Endothelial cell of umbilical vein (primary cell): Measurements from ENCODE around the gene DGKD. TPM values are rescaled to one million over a fixed set of nuclear protein-coding genes. Genes with fewer than 3 reads are reported as not detected.

ENCODE experiments used
- BruUV-seq: library from RNA; stranded (reverse); fragments of 400-500 nt; replicated peaks from 2 replicates; lab custom pipeline; 2021; lab: Mats Ljungman, UMichigan
- CTCF ChIA-PET: fragments of 300-600, 350-600 bp; sonication (Branson Sonifier 250); formaldehyde crosslinking; loops from one replicate; lab custom pipeline; 2021; ENCODE audit warnings: antibody characterized with exemption, inconsistent platforms; lab: Charles Lee
- POLR2A ChIA-PET: fragments of 300-600, 350-600 bp; sonication (Branson Sonifier 250); formaldehyde crosslinking; loops from one replicate; lab custom pipeline; 2021; ENCODE audit warnings: antibody characterized with exemption, inconsistent platforms; lab: Charles Lee
- DNase-seq: peaks from one replicate; pipeline ENCODE4 v3.0.0-alpha.2; 2011; ENCODE audit warnings: low read depth, low spot score
- FAIRE-seq: peaks from 2 replicates; lab custom pipeline; 2011; peaks lifted over from hg19 to GRCh38; lab: Jason Lieb, UNC
- H2AFZ ChIP-seq: 2 replicates; pipeline ENCODE4 v1.6.0; 2012; ENCODE audit warnings: low read depth, low read length, control low read depth, inconsistent platforms
- H3K27ac ChIP-seq: 2 replicates; pipeline ENCODE4 v1.5.1; 2011; ENCODE audit warnings: low read depth, mild to moderate bottlenecking, control low read depth, low read length, moderate library complexity; ENCODE audit not compliant: insufficient read depth
- H3K27me3 ChIP-seq, 2 experiments: 2 replicates each; pipeline versions ENCODE4 v1.6.0 to v1.6.1; 2011; ENCODE audit warnings: low read length in 2 of 2, mixed read lengths in 1 of 2; ENCODE audit not compliant: control insufficient read depth in 2 of 2, insufficient read depth in 2 of 2
- H3K36me3 ChIP-seq, 2 experiments: 2 replicates in 1 of 2; 3 replicates in 1 of 2; pipeline ENCODE4 v1.5.1; 2011; ENCODE audit warnings: low read length in 2 of 2, mild to moderate bottlenecking in 1 of 2, moderate library complexity in 1 of 2; ENCODE audit not compliant: control insufficient read depth in 2 of 2, insufficient read depth in 2 of 2; ENCODE audit errors: extremely low read depth in 1 of 2
- H3K4me1 ChIP-seq: 3 replicates; pipeline ENCODE4 v1.5.1; 2011; ENCODE audit warnings: mild to moderate bottlenecking, low read length; ENCODE audit not compliant: control insufficient read depth, insufficient read depth; ENCODE audit errors: extremely low read depth
- H3K4me2 ChIP-seq: 2 replicates; pipeline ENCODE4 v1.6.1; 2011; ENCODE audit warnings: low read length, control low read depth, mixed read lengths; ENCODE audit not compliant: insufficient read depth
- H3K4me3 ChIP-seq, 3 experiments: fragments of 200-600 bp in 1 of 3; sonication (generic), shearing (Covaris generic) in 1 of 3; replicated peaks in 1 of 3; 2 replicates each; pipeline ENCODE4 v1.5.1; 2011 to 2016; ENCODE audit warnings: control low read depth in 3 of 3, low read length in 3 of 3, mild to moderate bottlenecking in 2 of 3, inconsistent platforms in 1 of 3, low read depth in 1 of 3, moderate library complexity in 1 of 3; ENCODE audit not compliant: insufficient read depth in 1 of 3
- H3K79me2 ChIP-seq: 2 replicates; pipeline ENCODE4 v1.6.0; 2012; ENCODE audit warnings: low read length, inconsistent platforms; ENCODE audit not compliant: control insufficient read depth, insufficient read depth
- H3K9ac ChIP-seq: replicated peaks from 2 replicates; pipeline ENCODE3; 2011; ENCODE audit warnings: low read length, control low read depth; ENCODE audit not compliant: insufficient read depth; ENCODE audit errors: extremely low read depth
- H3K9me1 ChIP-seq: replicated peaks from 3 replicates; pipeline ENCODE4 v1.6.0; 2011; ENCODE audit warnings: mild to moderate bottlenecking, low read length; ENCODE audit not compliant: control insufficient read depth, insufficient read depth; ENCODE audit errors: extremely low read depth
- H3K9me3 ChIP-seq: replicated peaks from 2 replicates; pipeline ENCODE4 v1.5.1; 2012; ENCODE audit warnings: low read length, inconsistent platforms; ENCODE audit not compliant: control insufficient read depth, insufficient read depth
- H4K20me1 ChIP-seq: replicated peaks from 2 replicates; pipeline ENCODE3; 2011; ENCODE audit warnings: mild to moderate bottlenecking, low read length; ENCODE audit not compliant: control insufficient read depth, insufficient read depth; ENCODE audit errors: extremely low read depth
- CTCF ChIP-seq, 2 donors: IDR thresholded peaks; 1 replicate in 1 of 2; 2 replicates in 1 of 2; pipeline ENCODE4 v1.5.1; 2011; ENCODE audit warnings: low read length in 2 of 2, mild to moderate bottlenecking in 2 of 2, moderate library complexity in 2 of 2, control low read depth in 1 of 2, inconsistent platforms in 1 of 2, low read depth in 1 of 2; ENCODE audit not compliant: insufficient read depth in 1 of 2; ENCODE audit errors: extremely low read depth in 1 of 2
- EZH2 ChIP-seq: IDR thresholded peaks from 2 replicates; pipeline ENCODE4 v1.6.1; 2012; ENCODE audit warnings: borderline replicate concordance, low read depth, mild to moderate bottlenecking, moderate library complexity, low read length, inconsistent platforms; ENCODE audit not compliant: severe bottlenecking
- FOS ChIP-seq: IDR thresholded peaks from 2 replicates; pipeline ENCODE4 v1.6.1; 2011; ENCODE audit warnings: mild to moderate bottlenecking, low read length, moderate library complexity, borderline replicate concordance; ENCODE audit not compliant: insufficient read depth
- GATA2 ChIP-seq: IDR thresholded peaks from 2 replicates; pipeline ENCODE4 v1.7.0; 2011; ENCODE audit warnings: low read depth, mild to moderate bottlenecking, moderate library complexity, mixed read lengths, low read length; ENCODE audit not compliant: insufficient read length, insufficient read depth
- JUN ChIP-seq: IDR thresholded peaks from 2 replicates; pipeline ENCODE4 v1.6.1; 2011; ENCODE audit warnings: borderline replicate concordance, low read depth; ENCODE audit not compliant: insufficient read length, insufficient read depth
- MAX ChIP-seq: IDR thresholded peaks from 2 replicates; pipeline ENCODE4 v1.6.1; 2011; ENCODE audit not compliant: insufficient read depth, insufficient read length
- MYC ChIP-seq: IDR thresholded peaks from one replicate; pipeline ENCODE4 v1.6.1; 2011; ENCODE audit warnings: mild to moderate bottlenecking, low read depth, low read length
- POLR2A ChIP-seq: IDR thresholded peaks from 2 replicates; pipeline ENCODE4 v1.6.1; 2012; ENCODE audit warnings: low read depth, mild to moderate bottlenecking, control low read depth, low read length
- POLR2AphosphoS5 ChIP-seq: IDR thresholded peaks from 2 replicates; pipeline ENCODE4 v1.6.1; 2012; ENCODE audit warnings: low read depth, mild to moderate bottlenecking, control low read depth, low read length, moderate library complexity; ENCODE audit not compliant: insufficient read depth
- dilution Hi-C: fragments of 300-500 bp; cut with MboI; formaldehyde crosslinking; loops from one replicate; pipeline ENCODE4 v1.15.0; 2019; ENCODE audit warnings: low sequenced_read_pairs; ENCODE audit not compliant: extremely low pct_ligation_motif_present
- intact Hi-C: fragments of 100-400 bp; cut with micrococcal nuclease; formaldehyde crosslinking; loops from one replicate; pipeline ENCODE4 v1.10.0; 2022
- polyA plus RNA-seq, 4 experiments: library from polyadenylated mRNA; depleted of rRNA in 3 of 4; stranded (reverse) in 3 of 4; unstranded in 1 of 4; fragments of >200 nt; gene quantifications; 2 replicates each; pipeline versions ENCODE4 v1.2.1 to v1.2.3, GENCODE V29; 2011 to 2012; ENCODE audit warnings: missing spikeins in 1 of 4
- total RNA-seq: library from RNA; stranded (reverse); gene quantifications from 2 replicates; pipeline ENCODE4 v1.2.3, GENCODE V29; 2021

Gene DGKD
- total and polyA plus RNA-seq, 2 donors (not counting 3 experiments of a cell fraction or from before 2014, with no cell fraction given), result 10.8 to 36.6 TPM

- Histone ChIP-seq H3K9me3 (no peaks in the 10 kb centered on the region), H3K9me1 (no peaks in the 10 kb centered on the region), H3K4me2 (no peak overlapping the region), H3K4me1 (no peaks in the 10 kb centered on the region), H3K27me3 (no peaks in the 10 kb centered on the region), H3K36me3 (no peaks in the 10 kb centered on the region), H3K9ac (no peak overlapping the region), H3K79me2 (no peaks in the 10 kb centered on the region), H2AFZ (no peak overlapping the region), H4K20me1 (no peaks in the 10 kb centered on the region), H3K27ac (no peak overlapping the region), H3K4me3 (no peak overlapping the region)
- DNase-seq (no peak), FAIRE-seq (no peak)
- BruUV-seq, result no TSS peak
- POLR2A ChIA-PET, result interaction anchor here (0.8 kb wide), 1 partner anchor 28 kb away, joined by 6 read pairs; no protein-coding TSS in a partner anchor
- CTCF ChIA-PET, result no interaction called here
- intact Hi-C loops (no loop called here), dilution Hi-C loops (no loop called here)
- no peak for TF ChIP-seq FOS
- TF ChIP-seq MYC, result no peak
- TF ChIP-seq EZH2, result no peak
- no peak for TF ChIP-seq CTCF (IDR thresholded peaks at IDR 0.05; ENCODE audit: extremely low read depth in 1 of 2, insufficient read depth in 1 of 2, low read depth in 1 of 2, low read length in 2 of 2)
- no peak for TF ChIP-seq JUN
- no peak for TF ChIP-seq POLR2AphosphoS5
- no peak for TF ChIP-seq POLR2A
- no peak for TF ChIP-seq GATA2
- no peak for TF ChIP-seq MAX
Measured at GRCh38 chr2:233328922-233329321, 25.4 kb upstream of the DGKD start.
